Keratinocyte (primary cell): ENCODE data around the gene NCS1. TPM values are rescaled to one million over a fixed set of nuclear protein-coding genes. Genes with fewer than 3 reads are reported as not detected.

Experiments
- DNase-seq: peaks from one replicate; pipeline ENCODE4 v3.0.0-alpha.2; 2011; ENCODE audit warnings: low read depth, missing footprints, low spot score
- FAIRE-seq: peaks from 2 replicates; lab custom pipeline; 2011; peaks lifted over from hg19 to GRCh38; lab: Jason Lieb, UNC
- H2AFZ ChIP-seq: 2 replicates; pipeline ENCODE4 v1.6.0; 2012; ENCODE audit warnings: low read length, control low read depth, inconsistent platforms; ENCODE audit not compliant: control insufficient read depth
- H3K27ac ChIP-seq: 2 replicates; pipeline ENCODE4 v1.5.1; 2011; ENCODE audit warnings: low read length; ENCODE audit not compliant: control insufficient read depth, insufficient read depth
- H3K27me3 ChIP-seq: 3 replicates; pipeline ENCODE4 v1.6.0; 2011; ENCODE audit warnings: low read length; ENCODE audit not compliant: control insufficient read depth, insufficient read depth; ENCODE audit errors: extremely low read depth
- H3K36me3 ChIP-seq, 2 experiments: 2 replicates in 1 of 2; 3 replicates in 1 of 2; pipeline ENCODE4 v1.5.1; 2011; ENCODE audit warnings: low read length in 2 of 2, mild to moderate bottlenecking in 1 of 2; ENCODE audit not compliant: control insufficient read depth in 2 of 2, insufficient read depth in 2 of 2; ENCODE audit errors: extremely low read depth in 1 of 2
- H3K4me1 ChIP-seq: 3 replicates; pipeline ENCODE4 v1.5.1; 2011; ENCODE audit warnings: low read length; ENCODE audit not compliant: control insufficient read depth, insufficient read depth; ENCODE audit errors: extremely low read depth
- H3K4me2 ChIP-seq: 3 replicates; pipeline ENCODE4 v1.6.0; 2011; ENCODE audit warnings: low read depth, low read length; ENCODE audit not compliant: control insufficient read depth, insufficient read depth; ENCODE audit errors: extremely low read depth
- H3K4me3 ChIP-seq, 3 experiments: fragments of 200-600 bp in 1 of 3; sonication (generic) in 1 of 3; 2 replicates in 2 of 3; 3 replicates in 1 of 3; pipeline ENCODE4 v1.5.1; 2011 to 2016; ENCODE audit warnings: low read length in 3 of 3, mild to moderate bottlenecking in 3 of 3, control low read depth in 2 of 3, inconsistent platforms in 1 of 3, low read depth in 1 of 3, mixed read lengths in 1 of 3, mixed run types in 1 of 3, moderate library complexity in 1 of 3; ENCODE audit not compliant: control insufficient read depth in 2 of 3, insufficient read depth in 2 of 3; ENCODE audit errors: extremely low read depth in 1 of 3
- H3K79me2 ChIP-seq: 2 replicates; pipeline ENCODE4 v1.6.0; 2012; ENCODE audit warnings: low read length; ENCODE audit not compliant: control insufficient read depth, insufficient read depth
- H3K9ac ChIP-seq: 3 replicates; pipeline ENCODE4 v1.6.0; 2011; ENCODE audit warnings: low read length; ENCODE audit not compliant: control insufficient read depth, insufficient read depth; ENCODE audit errors: extremely low read depth
- H3K9me1 ChIP-seq: 3 replicates; pipeline ENCODE4 v1.6.0; 2011; ENCODE audit warnings: low read length; ENCODE audit not compliant: control insufficient read depth, insufficient read depth; ENCODE audit errors: extremely low read depth
- H3K9me3 ChIP-seq: 2 replicates; pipeline ENCODE4 v1.5.1; 2012; ENCODE audit warnings: low read depth, low read length; ENCODE audit not compliant: control insufficient read depth
- H4K20me1 ChIP-seq: 3 replicates; pipeline ENCODE4 v1.6.0; 2011; ENCODE audit warnings: low read length; ENCODE audit not compliant: control insufficient read depth, insufficient read depth; ENCODE audit errors: extremely low read depth
- CTCF ChIP-seq, 3 experiments: IDR thresholded peaks in 1 of 3; conservative IDR thresholded peaks in 1 of 3; optimal IDR thresholded peaks in 1 of 3; 2 replicates in 2 of 3; 3 replicates in 1 of 3; pipeline versions ENCODE3 to v1.5.1; 2011; ENCODE audit warnings: low read length in 3 of 3, mild to moderate bottlenecking in 3 of 3, moderate library complexity in 2 of 3, control low read depth in 1 of 3, inconsistent platforms in 1 of 3; ENCODE audit not compliant: insufficient read depth in 2 of 3; ENCODE audit errors: extremely low read depth in 1 of 3
- EZH2 ChIP-seq: IDR thresholded peaks from one replicate; pipeline ENCODE4 v1.6.1; 2012; ENCODE audit warnings: inconsistent platforms, mild to moderate bottlenecking, low read length, moderate library complexity
- dilution Hi-C: fragments of 300-500 bp; cut with MboI; formaldehyde crosslinking; loops from one replicate; pipeline ENCODE4 v1.7.0; 2020; ENCODE audit warnings: low sequenced_read_pairs; ENCODE audit not compliant: extremely low pct_ligation_motif_present
- polyA plus RNA-seq, 5 experiments: library from polyadenylated mRNA; depleted of rRNA in 3 of 5; stranded (reverse) in 3 of 5; stranded (forward) in 1 of 5; unstranded in 1 of 5; fragments of >200 nt; gene quantifications; 1 replicate in 1 of 5; 2 replicates in 3 of 5; 3 replicates in 1 of 5; pipeline versions ENCODE4 v1.2.1 to v1.2.3, GENCODE V29; 2011 to 2012; ENCODE audit warnings: missing spikeins in 2 of 5, low read depth in 1 of 5, low replicate concordance in 1 of 5

NCS1 gene
- polyA plus RNA-seq, 1 donor (not counting 4 experiments of a cell fraction or from before 2014, with no cell fraction given), result 49.1 TPM

GRCh38 chr9:130271473-130271872, 99.3 kb downstream of the NCS1 start:
- Histone ChIP-seq H3K36me3 (no peaks in the 10 kb centered on the region), H3K4me1 (no peaks in the 10 kb centered on the region), H3K4me2 (no peak overlapping the region), H2AFZ (no peak overlapping the region), H3K79me2 (no peaks in the 10 kb centered on the region), H3K9me3 (no peaks in the 10 kb centered on the region), H3K27ac (no peak overlapping the region), H3K9me1 (no peaks in the 10 kb centered on the region), H3K9ac (no peak overlapping the region), H4K20me1 (no peaks in the 10 kb centered on the region), H3K27me3 (peaks cover 25% of the 10 kb centered on the region), H3K4me3 (no peak overlapping the region)
- no peak for DNase-seq
- TF ChIP-seq EZH2 (no peak), CTCF (optimal IDR thresholded peaks at IDR 0.05 in 1 of 3, IDR thresholded peaks at IDR 0.05 in 1 of 3, conservative IDR thresholded peaks at IDR 0.05 in 1 of 3; ENCODE audit: extremely low read depth in 1 of 3, insufficient read depth in 2 of 3, low read length in 3 of 3) (no peak)
- FAIRE-seq, result no peak
- dilution Hi-C loops, result no loop called here

DNA sequence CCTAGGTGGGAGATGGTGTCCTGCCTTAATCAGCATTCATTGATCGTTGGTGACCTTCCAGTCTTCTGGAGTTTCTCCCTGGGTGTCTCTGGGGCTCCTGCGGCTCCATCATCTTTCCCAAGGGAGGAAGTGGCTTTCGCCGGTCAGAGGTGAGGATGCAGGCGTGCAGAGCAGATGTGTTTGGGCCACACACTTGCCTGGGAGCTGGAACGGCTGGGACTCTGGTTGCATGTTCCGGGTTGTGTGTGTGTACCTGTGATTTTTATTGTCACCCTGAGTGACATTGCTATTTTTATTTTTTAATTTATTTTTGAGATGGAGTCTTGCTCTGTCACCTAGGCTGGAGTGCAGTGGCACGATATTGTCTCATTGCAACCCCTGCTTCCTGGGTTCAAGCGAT, 103.0 kb downstream of the NCS1 start:
- no peak overlapping the region for H3K9ac ChIP-seq
- no peaks in the 10 kb centered on the region for H3K4me1 ChIP-seq
- H3K27ac ChIP-seq, result no peak overlapping the region
- dilution Hi-C loops, result no loop called here
- no peak overlapping the region for H3K4me3 ChIP-seq
- H3K9me3 ChIP-seq, result no peaks in the 10 kb centered on the region
- no peaks in the 10 kb centered on the region for H3K27me3 ChIP-seq
- TF ChIP-seq CTCF (optimal IDR thresholded peaks at IDR 0.05 in 1 of 3, IDR thresholded peaks at IDR 0.05 in 1 of 3, conservative IDR thresholded peaks at IDR 0.05 in 1 of 3; ENCODE audit: extremely low read depth in 1 of 3, insufficient read depth in 2 of 3, low read length in 3 of 3), result no peak
- no peak for TF ChIP-seq EZH2
- no peaks in the 10 kb centered on the region for H4K20me1 ChIP-seq
- DNase-seq (no peak), FAIRE-seq (no peak)
- no peaks in the 10 kb centered on the region for H3K9me1 ChIP-seq
- H2AFZ ChIP-seq, result no peak overlapping the region
- H3K79me2 ChIP-seq, result no peaks in the 10 kb centered on the region
- H3K4me2 ChIP-seq, result no peak overlapping the region
- H3K36me3 ChIP-seq, result no peaks in the 10 kb centered on the region
